Suprapubic skin (tissue), 4 donors: ENCODE results near the gene POU3F2. TPM values are rescaled to one million over a fixed set of nuclear protein-coding genes. Genes with fewer than 3 reads are reported as not detected.

Experiments used
- DNase-seq, 2 donors: peaks; one replicate each; pipeline ENCODE4 v3.0.0-alpha.2; 2019; ENCODE audit warnings: low spot score in 2 of 2
- H3K27ac ChIP-seq: fragments of 200-600 bp; sonication (generic); one replicate; pipeline ENCODE4 v1.5.1; 2019
- H3K27me3 ChIP-seq: fragments of 200-600 bp; sonication (generic); one replicate; pipeline ENCODE4 v1.5.1; 2019
- H3K36me3 ChIP-seq: fragments of 200-600 bp; sonication (generic); one replicate; pipeline ENCODE4 v1.5.1; 2019
- H3K4me1 ChIP-seq: fragments of 200-600 bp; sonication (generic); one replicate; pipeline ENCODE4 v1.5.1; 2019
- H3K4me3 ChIP-seq: fragments of 200-600 bp; sonication (generic); one replicate; pipeline ENCODE4 v1.5.1; 2019; ENCODE audit warnings: mild to moderate bottlenecking
- H3K9me3 ChIP-seq: fragments of 200-600 bp; sonication (generic); one replicate; pipeline ENCODE4 v1.5.1; 2019
- EP300 ChIP-seq: sonication (generic); formaldehyde crosslinking; IDR thresholded peaks from one replicate; pipeline ENCODE4 v1.6.1; 2017; ENCODE audit warnings: antibody characterized with exemption
- POLR2A ChIP-seq, 2 donors: fragments of 450-650 bp; IDR thresholded peaks; one replicate each; pipeline ENCODE4 v1.6.1; 2017; ENCODE audit warnings: antibody characterized with exemption in 2 of 2, mild to moderate bottlenecking in 2 of 2, moderate library complexity in 2 of 2
- POLR2AphosphoS5 ChIP-seq, 3 donors: sonication (generic); formaldehyde crosslinking; IDR thresholded peaks; one replicate each; pipeline ENCODE4 v1.6.1; 2017; ENCODE audit warnings: antibody characterized with exemption in 3 of 3
- WGBS: methylation state at CpG from one replicate; pipeline ENCODE4 v1.1.5; 2018; 5-methylcytosine and 5-hydroxymethylcytosine counted together
- total RNA-seq, 4 donors: library from RNA; depleted of rRNA; stranded (reverse); fragments of >200 nt; gene quantifications; one replicate each; pipeline ENCODE4 v1.1.0, GENCODE V29; 2016
- TF ChIP-seq, protein P1 (sequence below), 2 donors: fragments of 200-600 bp in 1 of 2; fragments of 450-650 bp in 1 of 2; sonication (generic) in 1 of 2; IDR thresholded peaks; one replicate each; pipeline ENCODE4 v1.5.1; 2016 to 2019; ENCODE audit warnings: antibody characterized with exemption in 2 of 2, mild to moderate bottlenecking in 1 of 2, moderate library complexity in 1 of 2

POU3F2 gene
- total RNA-seq, 4 donors from 2014 or later: not detected

DNA sequence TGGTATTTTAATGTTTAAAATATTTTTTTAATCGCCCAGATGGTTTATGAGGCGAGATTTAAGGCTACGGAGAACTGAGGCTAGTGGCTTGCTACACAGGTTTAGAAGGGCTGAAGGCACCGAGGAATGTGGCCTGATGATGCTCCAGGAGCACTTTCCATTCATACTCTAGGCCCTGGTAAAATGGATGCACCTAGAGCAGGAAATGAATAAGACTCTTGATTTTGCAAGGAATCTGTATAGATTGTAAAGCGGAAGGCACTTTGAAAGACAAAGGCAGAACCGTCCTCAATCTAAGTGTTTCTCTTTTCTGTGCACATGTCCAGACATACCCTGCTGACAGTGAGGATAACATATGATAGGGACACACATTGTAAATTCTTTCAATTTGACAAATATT lies 30.1 kb downstream of the POU3F2 start:
- DNase-seq: no peak
- peaks cover 2% of the 10 kb centered on the region for H3K36me3 ChIP-seq
- H3K4me1 ChIP-seq: no peaks in the 10 kb centered on the region
- H3K27me3 ChIP-seq: no peaks in the 10 kb centered on the region
- 98% methylated on average over 6 of the region's 6 CpGs for WGBS
- no peak overlapping the region for H3K4me3 ChIP-seq
- TF ChIP-seq, protein P1, sequence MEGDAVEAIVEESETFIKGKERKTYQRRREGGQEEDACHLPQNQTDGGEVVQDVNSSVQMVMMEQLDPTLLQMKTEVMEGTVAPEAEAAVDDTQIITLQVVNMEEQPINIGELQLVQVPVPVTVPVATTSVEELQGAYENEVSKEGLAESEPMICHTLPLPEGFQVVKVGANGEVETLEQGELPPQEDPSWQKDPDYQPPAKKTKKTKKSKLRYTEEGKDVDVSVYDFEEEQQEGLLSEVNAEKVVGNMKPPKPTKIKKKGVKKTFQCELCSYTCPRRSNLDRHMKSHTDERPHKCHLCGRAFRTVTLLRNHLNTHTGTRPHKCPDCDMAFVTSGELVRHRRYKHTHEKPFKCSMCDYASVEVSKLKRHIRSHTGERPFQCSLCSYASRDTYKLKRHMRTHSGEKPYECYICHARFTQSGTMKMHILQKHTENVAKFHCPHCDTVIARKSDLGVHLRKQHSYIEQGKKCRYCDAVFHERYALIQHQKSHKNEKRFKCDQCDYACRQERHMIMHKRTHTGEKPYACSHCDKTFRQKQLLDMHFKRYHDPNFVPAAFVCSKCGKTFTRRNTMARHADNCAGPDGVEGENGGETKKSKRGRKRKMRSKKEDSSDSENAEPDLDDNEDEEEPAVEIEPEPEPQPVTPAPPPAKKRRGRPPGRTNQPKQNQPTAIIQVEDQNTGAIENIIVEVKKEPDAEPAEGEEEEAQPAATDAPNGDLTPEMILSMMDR (IDR thresholded peaks at IDR 0.05): no peak
- no peak for TF ChIP-seq EP300
- TF ChIP-seq POLR2AphosphoS5 (IDR thresholded peaks at IDR 0.05): no peak
- no peak for TF ChIP-seq POLR2A (IDR thresholded peaks at IDR 0.05)
- H3K9me3 ChIP-seq: no peaks in the 10 kb centered on the region
- no peak overlapping the region for H3K27ac ChIP-seq

DNA sequence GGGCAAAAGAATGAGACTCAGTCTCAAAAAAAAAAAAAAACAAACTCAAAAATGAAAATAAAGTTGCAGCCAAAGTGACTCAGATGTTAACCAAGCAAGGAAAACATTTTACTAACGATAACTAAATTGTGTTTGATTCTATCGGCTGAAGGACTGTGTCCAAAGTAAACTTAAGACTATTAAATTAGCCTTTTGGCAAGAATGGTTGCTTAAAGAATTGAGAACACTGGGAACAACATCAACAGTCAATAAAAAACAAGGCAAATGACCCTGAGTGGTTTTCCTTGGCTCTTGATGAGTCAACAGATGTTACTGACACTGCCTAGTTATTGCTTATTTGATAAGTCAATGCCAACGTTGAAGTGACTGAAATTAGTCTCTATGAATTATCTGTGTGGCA lies 36.7 kb downstream of the POU3F2 start:
- DNase-seq: no peak
- 36% methylated on average over 3 of the region's 3 CpGs for WGBS
- TF ChIP-seq EP300: no peak
- TF ChIP-seq POLR2AphosphoS5 (IDR thresholded peaks at IDR 0.05): no peak
- TF ChIP-seq, protein P1 (IDR thresholded peaks at IDR 0.05): no peak
- TF ChIP-seq POLR2A (IDR thresholded peaks at IDR 0.05): no peak
- no peaks in the 10 kb centered on the region for H3K4me1 ChIP-seq
- no peaks in the 10 kb centered on the region for H3K9me3 ChIP-seq
- H3K36me3 ChIP-seq: peaks cover 6% of the 10 kb centered on the region
- H3K27ac ChIP-seq: no peak overlapping the region
- no peaks in the 10 kb centered on the region for H3K27me3 ChIP-seq
- H3K4me3 ChIP-seq: no peak overlapping the region

DNA sequence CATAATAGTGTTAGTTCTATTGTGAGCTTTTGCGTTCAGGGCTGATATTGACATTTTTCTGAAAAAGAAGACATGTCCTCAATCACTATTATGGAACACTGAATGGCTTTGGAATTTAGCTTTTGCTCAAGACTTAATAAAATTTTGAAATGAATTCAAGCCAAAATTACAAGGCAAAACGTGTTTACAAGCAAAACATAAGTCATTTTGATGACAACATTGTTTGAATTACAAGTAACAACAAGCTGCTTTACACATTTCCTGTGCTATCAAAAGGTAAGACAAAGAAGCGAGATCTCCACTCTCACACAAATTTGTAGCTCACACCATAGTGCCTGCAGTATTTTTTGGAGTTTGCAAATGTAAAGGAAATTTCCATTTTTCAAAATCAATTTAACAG lies 37.4 kb downstream of the POU3F2 start:
- Histone ChIP-seq H3K4me1 (no peaks in the 10 kb centered on the region), H3K9me3 (no peaks in the 10 kb centered on the region), H3K4me3 (no peak overlapping the region), H3K27me3 (no peaks in the 10 kb centered on the region), H3K36me3 (peaks cover 7% of the 10 kb centered on the region), H3K27ac (no peak overlapping the region)
- WGBS: 72% methylated on average over 3 of the region's 3 CpGs
- TF ChIP-seq, protein P1 (IDR thresholded peaks at IDR 0.05): no peak
- TF ChIP-seq EP300 (no peak), POLR2AphosphoS5 (IDR thresholded peaks at IDR 0.05) (no peak), POLR2A (IDR thresholded peaks at IDR 0.05) (no peak)
- DNase-seq: no peak

DNA sequence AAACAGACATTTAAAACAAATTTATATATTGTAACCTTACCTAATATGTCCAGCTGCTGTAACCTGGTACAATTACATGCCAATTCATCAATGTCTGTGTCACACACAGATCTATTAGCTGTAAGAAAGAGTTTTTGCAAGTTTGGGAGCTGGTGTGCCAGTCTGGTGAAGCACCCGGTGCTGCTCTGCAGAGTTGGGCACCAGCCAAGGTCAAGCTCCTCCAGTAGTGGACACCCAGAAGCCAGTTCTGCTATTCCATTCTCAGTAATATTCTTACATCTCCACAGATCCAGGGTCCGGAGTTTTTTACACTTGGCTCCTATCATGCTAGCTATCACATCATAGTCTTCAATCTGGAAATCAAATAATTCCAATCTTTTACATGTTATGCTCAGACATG lies 41.0 kb downstream of the POU3F2 start:
- Histone ChIP-seq H3K27me3 (no peaks in the 10 kb centered on the region), H3K4me1 (no peaks in the 10 kb centered on the region), H3K9me3 (no peaks in the 10 kb centered on the region), H3K36me3 (peaks cover 14% of the 10 kb centered on the region), H3K27ac (no peak overlapping the region), H3K4me3 (no peak overlapping the region)
- TF ChIP-seq, protein P1 (IDR thresholded peaks at IDR 0.05): no peak
- TF ChIP-seq EP300 (no peak), POLR2AphosphoS5 (IDR thresholded peaks at IDR 0.05) (no peak), POLR2A (IDR thresholded peaks at IDR 0.05) (no peak)
- WGBS: 83% methylated on average over 2 of the region's 2 CpGs
- DNase-seq: no peak

DNA sequence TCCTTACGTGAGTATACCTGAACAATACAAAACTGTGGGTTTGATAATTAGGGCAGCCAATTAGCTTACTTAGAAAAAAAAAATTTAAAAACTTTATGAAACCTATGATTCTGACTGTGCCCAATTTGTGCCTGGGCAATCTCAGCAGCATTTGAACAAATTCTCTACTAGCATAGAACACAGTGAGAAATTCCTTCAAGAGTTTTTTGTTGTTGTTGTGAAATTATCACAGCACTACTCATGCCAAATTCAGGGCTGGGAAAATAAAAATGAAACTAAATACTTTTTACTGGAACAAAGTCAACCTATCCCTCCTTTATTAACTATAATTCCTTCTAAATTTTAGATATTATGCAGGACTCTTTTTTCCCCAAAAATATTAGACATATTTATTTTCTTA lies 42.9 kb downstream of the POU3F2 start:
- 85% methylated on average over 1 of the region's 1 CpG for WGBS
- Histone ChIP-seq H3K4me3 (no peak overlapping the region), H3K36me3 (peaks cover 20% of the 10 kb centered on the region), H3K4me1 (no peaks in the 10 kb centered on the region), H3K27me3 (no peaks in the 10 kb centered on the region), H3K9me3 (no peaks in the 10 kb centered on the region), H3K27ac (no peak overlapping the region)
- no peak for DNase-seq
- TF ChIP-seq POLR2A (IDR thresholded peaks at IDR 0.05): no peak
- TF ChIP-seq, protein P1 (IDR thresholded peaks at IDR 0.05): no peak
